ENCODE results near the gene RNF222.

DNA sequence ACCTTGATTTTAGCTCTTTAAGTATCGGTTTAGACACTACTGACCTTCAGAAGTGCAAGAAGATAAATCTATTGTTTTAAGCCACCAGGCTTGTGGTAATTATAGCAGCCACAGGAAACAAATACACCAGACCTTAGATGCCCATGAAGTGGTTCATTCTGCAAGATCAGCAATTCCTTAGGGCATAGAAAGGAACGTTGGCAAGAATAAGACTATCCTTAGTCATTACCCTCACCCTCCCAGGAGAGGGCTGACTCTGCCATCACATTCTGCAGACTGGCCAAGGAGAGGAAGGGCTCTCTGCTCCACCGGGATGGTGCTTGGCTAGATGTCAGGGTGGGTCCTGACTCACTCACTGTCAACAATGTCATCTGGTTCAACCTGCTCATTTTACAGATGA lies 23.9 kb upstream of the RNF222 start:
- TF ChIP-seq, protein P1, sequence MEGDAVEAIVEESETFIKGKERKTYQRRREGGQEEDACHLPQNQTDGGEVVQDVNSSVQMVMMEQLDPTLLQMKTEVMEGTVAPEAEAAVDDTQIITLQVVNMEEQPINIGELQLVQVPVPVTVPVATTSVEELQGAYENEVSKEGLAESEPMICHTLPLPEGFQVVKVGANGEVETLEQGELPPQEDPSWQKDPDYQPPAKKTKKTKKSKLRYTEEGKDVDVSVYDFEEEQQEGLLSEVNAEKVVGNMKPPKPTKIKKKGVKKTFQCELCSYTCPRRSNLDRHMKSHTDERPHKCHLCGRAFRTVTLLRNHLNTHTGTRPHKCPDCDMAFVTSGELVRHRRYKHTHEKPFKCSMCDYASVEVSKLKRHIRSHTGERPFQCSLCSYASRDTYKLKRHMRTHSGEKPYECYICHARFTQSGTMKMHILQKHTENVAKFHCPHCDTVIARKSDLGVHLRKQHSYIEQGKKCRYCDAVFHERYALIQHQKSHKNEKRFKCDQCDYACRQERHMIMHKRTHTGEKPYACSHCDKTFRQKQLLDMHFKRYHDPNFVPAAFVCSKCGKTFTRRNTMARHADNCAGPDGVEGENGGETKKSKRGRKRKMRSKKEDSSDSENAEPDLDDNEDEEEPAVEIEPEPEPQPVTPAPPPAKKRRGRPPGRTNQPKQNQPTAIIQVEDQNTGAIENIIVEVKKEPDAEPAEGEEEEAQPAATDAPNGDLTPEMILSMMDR (IDR thresholded peaks at IDR 0.05): no peak
- TF ChIP-seq ZFX (IDR thresholded peaks at IDR 0.05; ENCODE audit: borderline replicate concordance): no peak
